H1 (cell line): ENCODE data around the gene ZNF496. TPM values are rescaled to one million over a fixed set of nuclear protein-coding genes. Genes with fewer than 3 reads are reported as not detected.
"Not testable (repeated sequence)": the region's sequence is repeated elsewhere in the genome, so short reads cannot be mapped to it uniquely, and the experiment has no call there.

Experiments used
- CTCF ChIA-PET: fragments of 300-600 bp; sonication (Branson Sonifier 250); formaldehyde crosslinking; loops from one replicate; lab custom pipeline; 2021; ENCODE audit not compliant: partially characterized antibody; lab: Charles Lee
- POLR2A ChIA-PET: fragments of 300-600 bp; sonication (Branson Sonifier 250); formaldehyde crosslinking; loops from one replicate; lab custom pipeline; 2021; ENCODE audit warnings: inconsistent platforms; ENCODE audit not compliant: partially characterized antibody; lab: Charles Lee
- DNase-seq, 2 experiments: peaks; one replicate each; pipeline versions ENCODE4 v3.0.0 to v3.0.0-alpha.2; 2010 to 2022; ENCODE audit warnings: low spot score in 2 of 2, low read depth in 1 of 2, mixed read lengths in 1 of 2
- FAIRE-seq: peaks from 2 replicates; lab custom pipeline; 2011; peaks lifted over from hg19 to GRCh38; lab: Jason Lieb, UNC
- H2AFZ ChIP-seq: 2 replicates; pipeline ENCODE4 v1.8.1; 2012; ENCODE audit warnings: low read length, inconsistent platforms
- H2AK5ac ChIP-seq: 2 replicates; pipeline ENCODE4 v1.6.1; 2013; ENCODE audit warnings: low read depth, low read length
- H2BK120ac ChIP-seq: replicated peaks from 2 replicates; pipeline ENCODE3; 2013; ENCODE audit warnings: low read depth, low read length, inconsistent platforms
- H2BK12ac ChIP-seq: 2 replicates; pipeline ENCODE4 v1.6.1; 2013; ENCODE audit warnings: low read depth, low read length
- H2BK15ac ChIP-seq: 2 replicates; pipeline ENCODE4 v1.6.1; 2013; ENCODE audit warnings: low read length
- H2BK20ac ChIP-seq: 2 replicates; pipeline ENCODE4 v1.6.1; 2013; ENCODE audit warnings: low read length
- H2BK5ac ChIP-seq: 2 replicates; pipeline ENCODE4 v1.6.1; 2013; ENCODE audit warnings: low read depth, low read length
- H3K14ac ChIP-seq: 2 replicates; pipeline ENCODE4 v1.6.1; 2013; ENCODE audit warnings: inconsistent platforms; ENCODE audit not compliant: insufficient read length
- H3K18ac ChIP-seq: 2 replicates; pipeline ENCODE4 v1.6.1; 2013; ENCODE audit warnings: low read length; ENCODE audit errors: extremely low read depth
- H3K23ac ChIP-seq: 2 replicates; pipeline ENCODE4 v1.6.1; 2013; ENCODE audit warnings: inconsistent platforms; ENCODE audit not compliant: insufficient read length
- H3K23me2 ChIP-seq: 2 replicates; pipeline ENCODE4 v1.6.1; 2013; ENCODE audit warnings: low read depth, low read length
- H3K27ac ChIP-seq: 2 replicates; pipeline ENCODE4 v1.6.1; 2011; ENCODE audit warnings: low read depth, low read length, inconsistent platforms
- H3K27me3 ChIP-seq, 4 experiments: replicated peaks in 1 of 4; 1 replicate in 1 of 4; 2 replicates in 3 of 4; pipeline versions ENCODE4 v1.6.1 to v1.8.1; 2011 to 2013; ENCODE audit warnings: low read length in 3 of 4, mild to moderate bottlenecking in 3 of 4, inconsistent platforms in 2 of 4, mixed read lengths in 2 of 4, moderate library complexity in 1 of 4; ENCODE audit not compliant: control insufficient read depth in 3 of 4, insufficient read depth in 3 of 4; ENCODE audit errors: extremely low read depth in 1 of 4
- H3K36me3 ChIP-seq, 4 experiments: 2 replicates each; pipeline versions ENCODE4 v1.6.1 to v1.8.1; 2011 to 2013; ENCODE audit warnings: mild to moderate bottlenecking in 4 of 4, low read length in 3 of 4, moderate library complexity in 2 of 4, control low read depth in 1 of 4, inconsistent platforms in 1 of 4; ENCODE audit not compliant: insufficient read depth in 4 of 4, control insufficient read depth in 2 of 4
- H3K4ac ChIP-seq: replicated peaks from 2 replicates; pipeline ENCODE3; 2013; ENCODE audit warnings: low read length, low read depth, mixed read lengths, inconsistent platforms; ENCODE audit not compliant: insufficient read length
- H3K4me1 ChIP-seq, 4 experiments: replicated peaks in 1 of 4; 1 replicate in 1 of 4; 2 replicates in 3 of 4; pipeline versions ENCODE4 v1.6.1 to v1.8.1; 2011 to 2013; ENCODE audit warnings: low read length in 3 of 4, inconsistent platforms in 2 of 4, mixed read lengths in 1 of 4; ENCODE audit not compliant: insufficient read depth in 4 of 4, control insufficient read depth in 3 of 4
- H3K4me2 ChIP-seq, 2 experiments: 2 replicates each; pipeline versions ENCODE4 v1.6.1 to v1.8.1; 2011 to 2013; ENCODE audit warnings: low read depth in 2 of 2, low read length in 2 of 2, control low read depth in 1 of 2, inconsistent platforms in 1 of 2, mild to moderate bottlenecking in 1 of 2; ENCODE audit not compliant: insufficient read depth in 1 of 2
- H3K4me3 ChIP-seq, 4 experiments: fragments of 200-600, 300-600 bp in 1 of 4; sonication (generic), shearing (Covaris generic), sonication (Bioruptor Twin) in 1 of 4; 2 replicates each; pipeline versions ENCODE4 v1.5.1 to v1.8.1; 2011 to 2016; ENCODE audit warnings: low read length in 4 of 4, low read depth in 3 of 4, control low read depth in 2 of 4, inconsistent platforms in 2 of 4, mild to moderate bottlenecking in 2 of 4, mixed read lengths in 1 of 4, moderate library complexity in 1 of 4; ENCODE audit not compliant: insufficient read depth in 2 of 4; ENCODE audit errors: extremely low read depth in 1 of 4
- H3K56ac ChIP-seq: replicated peaks from 2 replicates; pipeline ENCODE3; 2013; ENCODE audit warnings: low read depth, mild to moderate bottlenecking, mixed read lengths, low read length, inconsistent platforms; ENCODE audit not compliant: insufficient read length
- H3K79me1 ChIP-seq: 2 replicates; pipeline ENCODE4 v1.6.1; 2013; ENCODE audit warnings: low read depth, low read length, control low read depth
- H3K79me2 ChIP-seq, 2 experiments: 2 replicates each; pipeline versions ENCODE4 v1.6.1 to v1.8.1; 2012 to 2013; ENCODE audit warnings: low read length in 2 of 2, mild to moderate bottlenecking in 2 of 2, inconsistent platforms in 1 of 2; ENCODE audit not compliant: insufficient read depth in 2 of 2, control insufficient read depth in 1 of 2
- H3K9ac ChIP-seq, 4 experiments: replicated peaks in 1 of 4; 1 replicate in 1 of 4; 2 replicates in 3 of 4; pipeline versions ENCODE4 v1.6.1 to v1.8.1; 2011 to 2013; ENCODE audit warnings: low read depth in 3 of 4, low read length in 3 of 4, control low read depth in 2 of 4, mild to moderate bottlenecking in 2 of 4, moderate library complexity in 2 of 4, inconsistent platforms in 1 of 4; ENCODE audit errors: extremely low read depth in 1 of 4
- H3K9me3 ChIP-seq, 2 experiments: 2 replicates each; pipeline versions ENCODE4 v1.6.1 to v1.8.1; 2012 to 2013; ENCODE audit warnings: mild to moderate bottlenecking in 2 of 2, moderate library complexity in 2 of 2, control low read depth in 1 of 2, inconsistent platforms in 1 of 2, low read depth in 1 of 2, low read length in 1 of 2, mixed read lengths in 1 of 2; ENCODE audit not compliant: insufficient read depth in 2 of 2
- H4K20me1 ChIP-seq, 2 experiments: replicated peaks in 1 of 2; 2 replicates each; pipeline versions ENCODE3 to v1.8.1; 2011 to 2013; ENCODE audit warnings: inconsistent platforms in 2 of 2, low read length in 2 of 2, mild to moderate bottlenecking in 1 of 2; ENCODE audit not compliant: insufficient read depth in 2 of 2, control insufficient read depth in 1 of 2
- H4K5ac ChIP-seq: 2 replicates; pipeline ENCODE4 v1.6.1; 2013; ENCODE audit warnings: low read length, low read depth, mixed read lengths, inconsistent platforms; ENCODE audit not compliant: insufficient read length
- H4K8ac ChIP-seq: 2 replicates; pipeline ENCODE4 v1.8.0; 2013; ENCODE audit warnings: mild to moderate bottlenecking, moderate library complexity, low read length, inconsistent platforms; ENCODE audit not compliant: insufficient read depth; ENCODE audit errors: extremely low read depth
- H4K91ac ChIP-seq: replicated peaks from 2 replicates; pipeline ENCODE3; 2013; ENCODE audit warnings: low read length, mixed read lengths, inconsistent platforms; ENCODE audit not compliant: insufficient read length
- KDM5A ChIP-seq: fragments of 200-600 bp; IDR thresholded peaks from 2 replicates; pipeline ENCODE4 v1.7.1; 2012; ENCODE audit warnings: mild to moderate bottlenecking, low read length, inconsistent platforms, mixed read lengths
- RXRA ChIP-seq: IDR thresholded peaks from 2 replicates; pipeline ENCODE4 v1.6.1; 2011; ENCODE audit warnings: low read depth, mild to moderate bottlenecking, low read length, moderate library complexity; ENCODE audit not compliant: insufficient read depth
- WGBS, 2 experiments: shearing (Covaris generic) in 1 of 2; methylation state at CpG; one replicate each; pipeline versions ENCODE4 v1.1.6 to v1.1.7; 2013 to 2015; ENCODE audit warnings: low lambda C conversion rate in 2 of 2, mixed read lengths in 2 of 2, inconsistent platforms in 1 of 2, low coverage in 1 of 2, missing lambda C conversion rate in 1 of 2; ENCODE audit not compliant: insufficient replicate concordance in 2 of 2, insufficient coverage in 1 of 2, insufficient read length in 1 of 2; ENCODE audit errors: extremely low coverage in 1 of 2, missing lambda C conversion rate in 1 of 2; 5-methylcytosine and 5-hydroxymethylcytosine counted together
- polyA plus RNA-seq, 7 experiments: library from polyadenylated mRNA; depleted of rRNA in 3 of 7; stranded (reverse) in 5 of 7; unstranded in 2 of 7; fragments of >200 nt in 5 of 7; fragments of 200-250 nt in 2 of 7; gene quantifications; 1 replicate in 5 of 7; 2 replicates in 1 of 7; 4 replicates in 1 of 7; pipeline versions ENCODE4 v1.2.1 to v1.2.3, GENCODE V29; 2011 to 2013; ENCODE audit warnings: missing spikeins in 2 of 7, mixed read lengths in 2 of 7
- total RNA-seq: library from RNA; stranded (reverse); fragmentation: NEBNext Ultra II Directional; extraction: Animal tissue kit (Norgen Biotek cat#: 25700); gene quantifications from 2 replicates; pipeline ENCODE4 v1.2.1, GENCODE V29; 2021

The ZNF496 gene
- total and polyA plus RNA-seq, 2 of the 8 experiments (the other 6 are each of a cell fraction or from before 2014, with no cell fraction given) = 27.9 to 71.4 TPM

GRCh38 chr1:247366926-247367645, 35.4 kb upstream of the ZNF496 start (continued):
- TF ChIP-seq RXRA (no peak), KDM5A (no peak)

- H3K4ac ChIP-seq, H2AK5ac ChIP-seq, H2BK20ac ChIP-seq, H3K14ac ChIP-seq, H3K23me2 ChIP-seq, H3K9ac ChIP-seq, H3K4me3 ChIP-seq, H3K4me1 ChIP-seq, H3K27me3 ChIP-seq, H3K18ac ChIP-seq, H3K27ac ChIP-seq, H4K5ac ChIP-seq, H4K8ac ChIP-seq, H2BK5ac ChIP-seq, H4K20me1 ChIP-seq, H2BK15ac ChIP-seq, H2BK120ac ChIP-seq, H3K4me2 ChIP-seq, H3K56ac ChIP-seq, H4K91ac ChIP-seq, H2BK12ac ChIP-seq, H3K23ac ChIP-seq, H3K79me2 ChIP-seq, POLR2A ChIA-PET, DNase-seq, H3K36me3 ChIP-seq, FAIRE-seq, H2AFZ ChIP-seq, H3K79me1 ChIP-seq: not testable (repeated sequence)
- CTCF ChIA-PET = interaction anchor here (0.7 kb wide), 1 partner anchor 23 kb away, joined by 4 read pairs; no protein-coding TSS in a partner anchor
- 83% methylated on average over 1 of the region's 1 CpG; no CpG with 5 or more reads in 1 of the 2 experiments for WGBS, 2 experiments
- peaks cover 13 to 18% of the 10 kb centered on the region in 2 experiments; a peak in 3 of 4 replicates for H3K9me3 ChIP-seq
Observed at GRCh38 chr1:247366345-247366744, 34.7 kb upstream of the ZNF496 start.
